K562 (cell line): ENCODE data around the gene ATP6V1F. TPM values are rescaled to one million over a fixed set of nuclear protein-coding genes. Genes with fewer than 3 reads are reported as not detected.

Source experiments
- PHTF2 ChIP-seq: fragments of 250-450 bp; sonication (Bioruptor Pico); IDR thresholded peaks from 2 replicates; pipeline ENCODE4 v1.5.0; 2021; ENCODE audit warnings: mild to moderate bottlenecking
- POLR2AphosphoS5 ChIP-seq: IDR thresholded peaks from 2 replicates; pipeline ENCODE4 v1.6.1; 2011; ENCODE audit warnings: mild to moderate bottlenecking, low read depth, low read length, moderate library complexity; ENCODE audit not compliant: control insufficient read depth, insufficient read depth
- RERE ChIP-seq: sonication (generic); formaldehyde crosslinking; IDR thresholded peaks from 2 replicates; pipeline ENCODE4 v1.8.0; 2023; ENCODE audit warnings: missing genetic modification reagents, mild to moderate bottlenecking, borderline replicate concordance
- SAP30 ChIP-seq: fragments of 200-600 bp; sonication (generic); IDR thresholded peaks from 2 replicates; pipeline ENCODE4 v1.6.1; 2012; ENCODE audit warnings: borderline replicate concordance, low read depth, mild to moderate bottlenecking, moderate library complexity, low read length, control low read depth, inconsistent platforms; ENCODE audit not compliant: insufficient read depth, poor library complexity, severe bottlenecking
- TBP ChIP-seq: optimal IDR thresholded peaks from 2 replicates; pipeline ENCODE3; 2011; ENCODE audit warnings: low read depth, low read length, improper control_type of control experiment
- U2AF1 ChIP-seq: fragments of 200-400 bp; formaldehyde crosslinking; optimal IDR thresholded peaks from 2 replicates; pipeline ENCODE3; 2017; ENCODE audit warnings: mild to moderate bottlenecking, low read depth, low read length, moderate library complexity
- YBX1 ChIP-seq: fragments of 450-650 bp; IDR thresholded peaks from 2 replicates; pipeline ENCODE4 v1.7.1; 2016; ENCODE audit warnings: mild to moderate bottlenecking
- ZFP36 ChIP-seq: fragments of 150-350 bp; IDR thresholded peaks from 2 replicates; pipeline ENCODE4 v1.6.1; 2018; ENCODE audit warnings: low read length, low read depth; ENCODE audit not compliant: partially characterized antibody
- ZNF324 ChIP-seq: fragments of 250-450 bp; sonication (Bioruptor Pico); IDR thresholded peaks from 2 replicates; pipeline ENCODE4 v1.4.0; 2020; ENCODE audit warnings: mild to moderate bottlenecking
- ZNF717 ChIP-seq: fragments of 250-450 bp; sonication (Bioruptor Pico); IDR thresholded peaks from 2 replicates; pipeline ENCODE4 v1.5.0; 2021
- ZNF766 ChIP-seq: fragments of 200-800 bp; sonication (Bioruptor generic); conservative IDR thresholded peaks from 2 replicates; pipeline ENCODE4 v1.6.1; 2016; ENCODE audit warnings: missing genetic modification characterization, missing compliant biosample characterization
- polyA plus RNA-seq, 8 experiments: library from polyadenylated mRNA; depleted of rRNA in 4 of 8; stranded (reverse) in 5 of 8; unstranded in 3 of 8; fragments of >200 nt; fragmentation: Nextera tagmentation in 2 of 8; fragmentation: Illumina TruSeq in 1 of 8; extraction: Ambion mirVana in 2 of 8; extraction: Trizol in 1 of 8; gene quantifications; 2 replicates each; pipeline versions ENCODE4 v1.2.1 to v1.2.3, GENCODE V29; 2011 to 2014; ENCODE audit warnings: inconsistent platforms in 1 of 8, missing spikeins in 1 of 8
- total RNA-seq, 7 experiments: library from RNA; depleted of rRNA in 6 of 7; stranded (reverse); fragments of >200 nt in 6 of 7; fragmentation: Illumina TruSeq in 2 of 7; extraction: Trizol in 2 of 7; gene quantifications; 2 replicates each; pipeline versions ENCODE4 v1.2.1 to v1.2.3, GENCODE V29; 2011 to 2021; ENCODE audit warnings: low replicate concordance in 1 of 7
- TF ChIP-seq, protein P1 (sequence below): IDR thresholded peaks from 2 replicates; pipeline ENCODE4 v1.6.1; 2014; ENCODE audit warnings: antibody characterized with exemption
- TF ChIP-seq, protein P2 (sequence below): fragments of 200-800 bp; sonication (Bioruptor generic); IDR thresholded peaks from 2 replicates; pipeline ENCODE4 v1.6.1; 2017; ENCODE audit warnings: missing genetic modification characterization, missing compliant biosample characterization
- TF ChIP-seq, protein P3 (sequence below): fragments of 250-450 bp; sonication (Bioruptor Pico); IDR thresholded peaks from 2 replicates; pipeline ENCODE4 v1.6.1; 2021; ENCODE audit warnings: mild to moderate bottlenecking
- TF ChIP-seq, protein P4 (sequence below): fragments of 450-650 bp; IDR thresholded peaks from 2 replicates; pipeline ENCODE4 v1.6.1; 2014; ENCODE audit warnings: low read depth, mild to moderate bottlenecking, moderate library complexity, borderline replicate concordance

Gene ATP6V1F
- total and polyA plus RNA-seq, 9 of the 15 experiments (the other 6 are each of a cell fraction or from before 2014, with no cell fraction given) = 206 to 1,123 (median 542) TPM

GRCh38 chr7:128827971-128828711, 34.5 kb upstream of the ATP6V1F start (continued):
- TF ChIP-seq RERE (no peak), ZNF324 (CRISPR knock-in tag) (0 out of 2 replicates have a peak, but pooled peaks have one; percentile 30), TBP (no peak), ZNF766 (CRISPR knock-in tag) (no peak), PHTF2 (CRISPR knock-in tag) (no peak), YBX1 (no peak), SAP30 (no peak), ZFP36 (no peak), ZNF717 (CRISPR knock-in tag) (no peak), U2AF1 (no peak), POLR2AphosphoS5 (peak; percentile 60; the same call in 1 of the 2 replicates)
- TF ChIP-seq, protein P1, sequence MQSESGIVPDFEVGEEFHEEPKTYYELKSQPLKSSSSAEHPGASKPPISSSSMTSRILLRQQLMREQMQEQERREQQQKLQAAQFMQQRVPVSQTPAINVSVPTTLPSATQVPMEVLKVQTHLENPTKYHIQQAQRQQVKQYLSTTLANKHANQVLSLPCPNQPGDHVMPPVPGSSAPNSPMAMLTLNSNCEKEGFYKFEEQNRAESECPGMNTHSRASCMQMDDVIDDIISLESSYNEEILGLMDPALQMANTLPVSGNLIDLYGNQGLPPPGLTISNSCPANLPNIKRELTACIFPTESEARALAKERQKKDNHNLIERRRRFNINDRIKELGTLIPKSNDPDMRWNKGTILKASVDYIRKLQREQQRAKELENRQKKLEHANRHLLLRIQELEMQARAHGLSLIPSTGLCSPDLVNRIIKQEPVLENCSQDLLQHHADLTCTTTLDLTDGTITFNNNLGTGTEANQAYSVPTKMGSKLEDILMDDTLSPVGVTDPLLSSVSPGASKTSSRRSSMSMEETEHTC = no peak
- TF ChIP-seq, protein P2, sequence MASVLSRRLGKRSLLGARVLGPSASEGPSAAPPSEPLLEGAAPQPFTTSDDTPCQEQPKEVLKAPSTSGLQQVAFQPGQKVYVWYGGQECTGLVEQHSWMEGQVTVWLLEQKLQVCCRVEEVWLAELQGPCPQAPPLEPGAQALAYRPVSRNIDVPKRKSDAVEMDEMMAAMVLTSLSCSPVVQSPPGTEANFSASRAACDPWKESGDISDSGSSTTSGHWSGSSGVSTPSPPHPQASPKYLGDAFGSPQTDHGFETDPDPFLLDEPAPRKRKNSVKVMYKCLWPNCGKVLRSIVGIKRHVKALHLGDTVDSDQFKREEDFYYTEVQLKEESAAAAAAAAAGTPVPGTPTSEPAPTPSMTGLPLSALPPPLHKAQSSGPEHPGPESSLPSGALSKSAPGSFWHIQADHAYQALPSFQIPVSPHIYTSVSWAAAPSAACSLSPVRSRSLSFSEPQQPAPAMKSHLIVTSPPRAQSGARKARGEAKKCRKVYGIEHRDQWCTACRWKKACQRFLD (CRISPR knock-in tag) = no peak
- TF ChIP-seq, protein P3, sequence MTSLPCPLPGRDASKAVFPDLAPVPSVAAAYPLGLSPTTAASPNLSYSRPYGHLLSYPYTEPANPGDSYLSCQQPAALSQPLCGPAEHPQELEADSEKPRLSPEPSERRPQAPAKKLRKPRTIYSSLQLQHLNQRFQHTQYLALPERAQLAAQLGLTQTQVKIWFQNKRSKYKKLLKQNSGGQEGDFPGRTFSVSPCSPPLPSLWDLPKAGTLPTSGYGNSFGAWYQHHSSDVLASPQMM (CRISPR knock-in tag) = no peak
- TF ChIP-seq, protein P4, sequence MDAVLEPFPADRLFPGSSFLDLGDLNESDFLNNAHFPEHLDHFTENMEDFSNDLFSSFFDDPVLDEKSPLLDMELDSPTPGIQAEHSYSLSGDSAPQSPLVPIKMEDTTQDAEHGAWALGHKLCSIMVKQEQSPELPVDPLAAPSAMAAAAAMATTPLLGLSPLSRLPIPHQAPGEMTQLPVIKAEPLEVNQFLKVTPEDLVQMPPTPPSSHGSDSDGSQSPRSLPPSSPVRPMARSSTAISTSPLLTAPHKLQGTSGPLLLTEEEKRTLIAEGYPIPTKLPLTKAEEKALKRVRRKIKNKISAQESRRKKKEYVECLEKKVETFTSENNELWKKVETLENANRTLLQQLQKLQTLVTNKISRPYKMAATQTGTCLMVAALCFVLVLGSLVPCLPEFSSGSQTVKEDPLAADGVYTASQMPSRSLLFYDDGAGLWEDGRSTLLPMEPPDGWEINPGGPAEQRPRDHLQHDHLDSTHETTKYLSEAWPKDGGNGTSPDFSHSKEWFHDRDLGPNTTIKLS = no peak
